Mucosa of descending colon (tissue), 3 donors: ENCODE measurements around the gene MCTP1. TPM values are rescaled to one million over a fixed set of nuclear protein-coding genes. Genes with fewer than 3 reads are reported as not detected.

ENCODE experiments used
- ATAC-seq: fragments of 200-7000 bp; cut with Tn5 transposase; one replicate; pipeline ENCODE4 v1.9.1; 2020; ENCODE audit warnings: mild to moderate bottlenecking, moderate library complexity
- DNase-seq, 3 donors: peaks; one replicate each; pipeline ENCODE4 v3.0.0-alpha.2; 2020
- H3K36me3 ChIP-seq: fragments of 200-600 bp; one replicate; pipeline ENCODE4 v1.8.0; 2021; ENCODE audit warnings: low read depth, mild to moderate bottlenecking
- H3K4me1 ChIP-seq: fragments of 200-600 bp; one replicate; pipeline ENCODE4 v1.8.0; 2021; ENCODE audit warnings: low read depth, mild to moderate bottlenecking
- H3K4me3 ChIP-seq: fragments of 200-600 bp; one replicate; pipeline ENCODE4 v1.8.0; 2021; ENCODE audit warnings: mild to moderate bottlenecking
- H3K9me3 ChIP-seq: fragments of 200-600 bp; one replicate; pipeline ENCODE4 v1.8.0; 2021; ENCODE audit warnings: mild to moderate bottlenecking
- intact Hi-C, 2 donors: fragments of 100-400 bp; cut with DNase I in 1 of 2; cut with micrococcal nuclease in 1 of 2; formaldehyde crosslinking; loops; one replicate each; pipeline versions ENCODE4 v1.11.0 to v1.11.1; 2022; cut with DNase I, micrococcal nuclease
- total RNA-seq, 3 donors: library from RNA; stranded (reverse); fragmentation: NEBNext Ultra II Directional in 2 of 3; extraction: Animal tissue kit (Norgen Biotek cat#: 25700) in 2 of 3; gene quantifications; one replicate each; pipeline versions ENCODE4 v1.2.1 to v1.2.4, GENCODE V29; 2021 to 2023
- TF ChIP-seq, protein P1 (sequence below): fragments of 200-600 bp; IDR thresholded peaks from one replicate; pipeline ENCODE4 v1.8.0; 2022; ENCODE audit warnings: antibody characterized with exemption, mild to moderate bottlenecking
- donor health status: DM: no; HTN: no; CAD: no; lungs with moderate emphysema.
- donor health status: DM: no; HTN: no; CAD: no.
- donor health status: DM: no; HTN: yes; CAD: no.

MCTP1 gene
- total RNA-seq, 3 donors from 2014 or later = 6.8 to 12.3 (median 7.7) TPM

DNA sequence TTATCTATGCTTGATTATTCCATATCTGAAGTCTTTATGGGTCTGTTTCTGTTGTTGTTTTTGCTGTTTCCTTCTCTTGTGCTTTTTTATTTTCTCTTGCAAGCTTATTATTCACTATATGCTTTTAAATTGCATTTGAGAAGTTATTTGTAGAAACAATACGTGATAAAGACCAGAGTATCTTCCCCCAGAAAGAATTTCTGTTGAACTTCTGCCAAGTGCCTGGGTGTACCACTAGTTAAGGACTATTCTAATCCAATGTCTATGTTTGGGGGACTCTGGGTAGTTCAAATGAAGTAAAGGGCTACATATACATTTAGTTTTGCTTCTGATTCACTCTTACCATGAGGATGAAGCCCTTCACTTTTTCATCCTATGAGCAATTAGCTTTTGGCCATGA lies 612.1 kb downstream of the MCTP1 start:
- Histone ChIP-seq H3K36me3 (no peaks in the 10 kb centered on the region), H3K4me3 (no peak overlapping the region), H3K9me3 (no peaks in the 10 kb centered on the region), H3K4me1 (no peaks in the 10 kb centered on the region)
- TF ChIP-seq, protein P1, sequence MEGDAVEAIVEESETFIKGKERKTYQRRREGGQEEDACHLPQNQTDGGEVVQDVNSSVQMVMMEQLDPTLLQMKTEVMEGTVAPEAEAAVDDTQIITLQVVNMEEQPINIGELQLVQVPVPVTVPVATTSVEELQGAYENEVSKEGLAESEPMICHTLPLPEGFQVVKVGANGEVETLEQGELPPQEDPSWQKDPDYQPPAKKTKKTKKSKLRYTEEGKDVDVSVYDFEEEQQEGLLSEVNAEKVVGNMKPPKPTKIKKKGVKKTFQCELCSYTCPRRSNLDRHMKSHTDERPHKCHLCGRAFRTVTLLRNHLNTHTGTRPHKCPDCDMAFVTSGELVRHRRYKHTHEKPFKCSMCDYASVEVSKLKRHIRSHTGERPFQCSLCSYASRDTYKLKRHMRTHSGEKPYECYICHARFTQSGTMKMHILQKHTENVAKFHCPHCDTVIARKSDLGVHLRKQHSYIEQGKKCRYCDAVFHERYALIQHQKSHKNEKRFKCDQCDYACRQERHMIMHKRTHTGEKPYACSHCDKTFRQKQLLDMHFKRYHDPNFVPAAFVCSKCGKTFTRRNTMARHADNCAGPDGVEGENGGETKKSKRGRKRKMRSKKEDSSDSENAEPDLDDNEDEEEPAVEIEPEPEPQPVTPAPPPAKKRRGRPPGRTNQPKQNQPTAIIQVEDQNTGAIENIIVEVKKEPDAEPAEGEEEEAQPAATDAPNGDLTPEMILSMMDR = no peak
- no peak for ATAC-seq
- DNase-seq = no peak
- intact Hi-C loops = no loop called here

DNA sequence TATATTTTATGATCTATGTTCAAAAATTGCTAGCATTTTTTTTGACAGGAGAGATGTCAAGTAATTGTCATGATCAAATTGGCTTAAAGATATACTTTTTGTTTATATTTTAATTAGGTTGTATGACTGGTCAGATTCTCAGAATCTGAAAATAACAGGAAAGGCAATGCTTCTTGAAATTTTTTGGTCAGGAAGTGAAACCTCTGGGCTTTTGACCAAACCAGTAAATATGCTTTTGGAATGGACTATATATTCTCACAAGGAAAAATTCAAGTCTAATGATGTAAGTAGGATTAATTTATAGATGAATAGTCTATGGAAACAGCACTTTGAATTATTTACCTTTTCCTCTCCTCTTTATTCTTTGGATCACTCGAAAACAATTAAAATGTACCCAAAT lies 614.2 kb downstream of the MCTP1 start:
- TF ChIP-seq, protein P1 = no peak
- no peak overlapping the region for H3K4me3 ChIP-seq
- no peak for DNase-seq

DNA sequence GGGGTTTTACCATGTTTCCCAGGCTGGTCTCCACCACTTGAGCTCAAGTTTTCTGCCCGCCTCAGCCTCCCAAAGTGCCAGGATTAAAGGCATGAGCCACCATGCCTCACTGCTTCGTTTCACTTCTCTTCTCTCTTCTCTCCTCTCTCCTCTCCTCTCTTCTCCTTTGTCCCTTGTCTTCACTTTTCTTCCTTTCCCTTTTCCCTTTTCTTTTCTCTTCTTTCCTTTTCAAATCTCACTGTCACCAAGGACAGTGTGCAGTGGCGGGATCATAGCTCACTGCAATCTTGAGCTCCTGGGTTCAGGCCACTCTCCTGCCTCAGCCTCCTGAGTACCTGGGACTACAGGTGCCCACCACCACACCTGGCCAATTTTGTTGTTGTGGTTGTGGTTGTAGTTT lies 617.0 kb downstream of the MCTP1 start:
- H3K4me1 ChIP-seq = no peaks in the 10 kb centered on the region
- no peak overlapping the region for H3K4me3 ChIP-seq
- DNase-seq (no peak), ATAC-seq (no peak)
- intact Hi-C loops = no loop called here
- TF ChIP-seq, protein P1 = no peak
- H3K36me3 ChIP-seq = no peaks in the 10 kb centered on the region
- H3K9me3 ChIP-seq = no peaks in the 10 kb centered on the region

More for the DNA sequence above, 614.2 kb downstream of the MCTP1 start:
- H3K9me3 ChIP-seq = no peaks in the 10 kb centered on the region
- no peaks in the 10 kb centered on the region for H3K4me1 ChIP-seq
- intact Hi-C loops = no loop called here
- H3K36me3 ChIP-seq = no peaks in the 10 kb centered on the region
- ATAC-seq = no peak

DNA sequence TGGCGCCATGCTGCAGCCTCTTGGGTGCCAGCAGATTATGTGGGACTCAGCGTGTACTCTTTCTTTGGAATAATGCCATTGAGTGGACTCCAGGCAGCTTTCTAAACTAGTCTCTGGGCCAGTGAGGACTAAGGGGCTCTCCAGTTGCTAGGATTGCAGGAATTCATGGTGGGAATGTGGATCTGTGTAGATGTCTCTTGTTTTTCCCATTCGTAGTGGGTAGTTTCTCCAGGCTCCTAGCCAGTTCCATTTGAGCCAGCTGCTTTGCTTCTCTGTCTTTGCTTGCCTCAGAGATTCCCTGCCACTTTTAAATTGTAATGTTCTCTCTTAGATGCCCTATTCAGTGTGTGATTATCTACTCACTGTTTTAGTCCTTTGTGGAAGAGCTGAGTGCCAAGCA lies 623.8 kb downstream of the MCTP1 start:
- H3K36me3 ChIP-seq = no peaks in the 10 kb centered on the region
- H3K4me1 ChIP-seq = no peaks in the 10 kb centered on the region
- ATAC-seq = no peak
- DNase-seq = no peak
- H3K9me3 ChIP-seq = peaks cover 16% of the 10 kb centered on the region
- intact Hi-C loops = no loop called here
- H3K4me3 ChIP-seq = no peak overlapping the region
- TF ChIP-seq, protein P1 = no peak

DNA sequence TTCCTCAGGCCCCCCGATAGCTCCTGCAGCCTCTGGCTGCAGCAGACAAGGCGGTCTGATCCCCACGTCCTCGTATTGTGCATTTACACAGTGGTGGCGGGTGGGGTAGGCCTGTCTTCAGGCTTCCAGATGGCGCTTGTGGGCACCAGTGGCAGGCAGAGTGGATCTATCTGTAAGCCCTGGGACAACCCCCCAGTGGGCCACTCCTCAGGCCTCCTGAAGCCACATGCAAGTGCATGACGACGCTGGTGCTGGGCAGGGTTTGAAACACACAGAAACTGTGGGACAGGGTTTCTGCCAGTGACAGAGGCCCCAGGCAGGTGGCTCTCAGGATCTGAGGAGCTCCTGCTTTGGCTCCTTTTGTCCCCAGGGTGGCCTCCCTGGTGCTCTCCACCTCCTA lies 624.4 kb downstream of the MCTP1 start:
- no peaks in the 10 kb centered on the region for H3K36me3 ChIP-seq
- ATAC-seq = no peak
- intact Hi-C loops = no loop called here

More for the DNA sequence above, 624.4 kb downstream of the MCTP1 start:
- no peak for DNase-seq
- no peak overlapping the region for H3K4me3 ChIP-seq
- no peaks in the 10 kb centered on the region for H3K4me1 ChIP-seq
- TF ChIP-seq, protein P1 = no peak
- H3K9me3 ChIP-seq = peaks cover 21% of the 10 kb centered on the region
